WTC11 (cell line): Measurements from ENCODE around the gene FTSJ3. TPM values are rescaled to one million over a fixed set of nuclear protein-coding genes. Genes with fewer than 3 reads are reported as not detected.

Experiments
- ATAC-seq: fragments of 200-7000 bp; cut with Tn5 transposase; 2 replicates; pipeline ENCODE4 v1.10.0; 2021; ENCODE audit warnings: mild to moderate bottlenecking, moderate library complexity
- CTCF ChIA-PET: fragments of 300-600 bp; sonication (Branson Sonifier 250); formaldehyde crosslinking; loops from one replicate; lab custom pipeline; 2021; ENCODE audit warnings: antibody characterized with exemption; lab: Charles Lee
- POLR2A ChIA-PET: fragments of 350-600 bp; sonication (Branson Sonifier 250); formaldehyde crosslinking; loops from one replicate; lab custom pipeline; 2021; ENCODE audit warnings: antibody characterized with exemption; lab: Charles Lee
- DNase-seq: peaks from one replicate; pipeline ENCODE4 v3.0.0; 2021; ENCODE audit warnings: low spot score
- H3K27ac Mint-ChIP-seq: 2 replicates; pipeline ENCODE4 v1.8.0; 2021; ENCODE audit warnings: mixed read lengths
- H3K27me3 Mint-ChIP-seq: 2 replicates; pipeline ENCODE4 v1.8.0; 2021; ENCODE audit warnings: low read depth, mild to moderate bottlenecking, moderate library complexity, mixed read lengths
- H3K36me3 Mint-ChIP-seq: 2 replicates; pipeline ENCODE4 v1.8.0; 2021; ENCODE audit warnings: mixed read lengths
- H3K4me1 Mint-ChIP-seq: 2 replicates; pipeline ENCODE4 v1.8.0; 2022; ENCODE audit warnings: mixed read lengths
- H3K4me3 Mint-ChIP-seq: 2 replicates; pipeline ENCODE4 v1.8.0; 2021; ENCODE audit warnings: mild to moderate bottlenecking, moderate library complexity, mixed read lengths
- H3K9me3 Mint-ChIP-seq: 2 replicates; pipeline ENCODE4 v1.8.0; 2021; ENCODE audit warnings: mixed read lengths
- ARID4B ChIP-seq: sonication (generic); formaldehyde crosslinking; IDR thresholded peaks from 2 replicates; pipeline ENCODE4 v1.8.0; 2023; ENCODE audit warnings: missing genetic modification reagents, mild to moderate bottlenecking, borderline replicate concordance
- CREB1 ChIP-seq: sonication (generic); formaldehyde crosslinking; IDR thresholded peaks from 2 replicates; pipeline ENCODE4 v1.8.0; 2023; ENCODE audit warnings: mild to moderate bottlenecking, missing genetic modification reagents
- ESRRA ChIP-seq: sonication (generic); formaldehyde crosslinking; IDR thresholded peaks from 2 replicates; pipeline ENCODE4 v1.8.1; 2022; ENCODE audit warnings: mild to moderate bottlenecking, missing genetic modification reagents, borderline replicate concordance
- FOXJ3 ChIP-seq: sonication (generic); formaldehyde crosslinking; IDR thresholded peaks from 2 replicates; pipeline ENCODE4 v1.9.0; 2021; ENCODE audit warnings: missing genetic modification reagents, mild to moderate bottlenecking, borderline replicate concordance
- HMGA2 ChIP-seq: fragments of 250-450 bp; sonication (Bioruptor Pico); IDR thresholded peaks from 2 replicates; pipeline ENCODE4 v1.4.0; 2021; ENCODE audit warnings: mild to moderate bottlenecking, moderate library complexity
- HMGXB4 ChIP-seq: sonication (generic); formaldehyde crosslinking; IDR thresholded peaks from 2 replicates; pipeline ENCODE4 v1.8.1; 2023; ENCODE audit warnings: mild to moderate bottlenecking, moderate library complexity, missing genetic modification reagents
- PREB ChIP-seq: sonication (generic); formaldehyde crosslinking; IDR thresholded peaks from 2 replicates; pipeline ENCODE4 v1.8.1; 2022; ENCODE audit warnings: mild to moderate bottlenecking, missing genetic modification reagents, moderate library complexity, borderline replicate concordance
- SOX15 ChIP-seq: fragments of 250-450 bp; sonication (Bioruptor Pico); IDR thresholded peaks from 2 replicates; pipeline ENCODE4 v1.9.0; 2021; ENCODE audit warnings: mild to moderate bottlenecking
- TEAD1 ChIP-seq: sonication (generic); formaldehyde crosslinking; IDR thresholded peaks from 2 replicates; pipeline ENCODE4 v1.8.0; 2022; ENCODE audit warnings: mild to moderate bottlenecking, missing genetic modification reagents
- ZNF219 ChIP-seq: sonication (generic); formaldehyde crosslinking; IDR thresholded peaks from 2 replicates; pipeline ENCODE4 v1.8.0; 2023; ENCODE audit warnings: missing genetic modification reagents, mild to moderate bottlenecking, borderline replicate concordance
- ZNF416 ChIP-seq: fragments of 250-450 bp; sonication (Bioruptor Pico); IDR thresholded peaks from 2 replicates; pipeline ENCODE4 v1.9.0; 2021; ENCODE audit warnings: mild to moderate bottlenecking, inconsistent platforms
- total RNA-seq: library from RNA; stranded (reverse); gene quantifications from 3 replicates; pipeline ENCODE4 v1.2.3, GENCODE V29; 2021
- TF ChIP-seq, protein P1 (sequence below): sonication (generic); formaldehyde crosslinking; IDR thresholded peaks from 2 replicates; pipeline ENCODE4 v1.8.1; 2022; ENCODE audit warnings: missing genetic modification reagents, borderline replicate concordance
- TF ChIP-seq, protein P2 (sequence below): sonication (generic); formaldehyde crosslinking; IDR thresholded peaks from 2 replicates; pipeline ENCODE4 v1.8.0; 2023; ENCODE audit warnings: mild to moderate bottlenecking, missing genetic modification reagents
- TF ChIP-seq, protein P3 (sequence below): sonication (generic); formaldehyde crosslinking; IDR thresholded peaks from 2 replicates; pipeline ENCODE4 v1.8.0; 2022; ENCODE audit warnings: mild to moderate bottlenecking, missing genetic modification reagents
- TF ChIP-seq, protein P4 (sequence below): sonication (generic); formaldehyde crosslinking; IDR thresholded peaks from 2 replicates; pipeline ENCODE4 v1.8.0; 2022; ENCODE audit warnings: mild to moderate bottlenecking, missing genetic modification reagents
- TF ChIP-seq, protein P5 (sequence below): fragments of 250-450 bp; sonication (Bioruptor Pico); IDR thresholded peaks from 2 replicates; pipeline ENCODE4 v1.9.0; 2021; ENCODE audit warnings: moderate library complexity, mild to moderate bottlenecking, inconsistent platforms, borderline replicate concordance

FTSJ3 gene
- total RNA-seq, 1 experiment from 2014 or later, result 62.1 TPM

DNA sequence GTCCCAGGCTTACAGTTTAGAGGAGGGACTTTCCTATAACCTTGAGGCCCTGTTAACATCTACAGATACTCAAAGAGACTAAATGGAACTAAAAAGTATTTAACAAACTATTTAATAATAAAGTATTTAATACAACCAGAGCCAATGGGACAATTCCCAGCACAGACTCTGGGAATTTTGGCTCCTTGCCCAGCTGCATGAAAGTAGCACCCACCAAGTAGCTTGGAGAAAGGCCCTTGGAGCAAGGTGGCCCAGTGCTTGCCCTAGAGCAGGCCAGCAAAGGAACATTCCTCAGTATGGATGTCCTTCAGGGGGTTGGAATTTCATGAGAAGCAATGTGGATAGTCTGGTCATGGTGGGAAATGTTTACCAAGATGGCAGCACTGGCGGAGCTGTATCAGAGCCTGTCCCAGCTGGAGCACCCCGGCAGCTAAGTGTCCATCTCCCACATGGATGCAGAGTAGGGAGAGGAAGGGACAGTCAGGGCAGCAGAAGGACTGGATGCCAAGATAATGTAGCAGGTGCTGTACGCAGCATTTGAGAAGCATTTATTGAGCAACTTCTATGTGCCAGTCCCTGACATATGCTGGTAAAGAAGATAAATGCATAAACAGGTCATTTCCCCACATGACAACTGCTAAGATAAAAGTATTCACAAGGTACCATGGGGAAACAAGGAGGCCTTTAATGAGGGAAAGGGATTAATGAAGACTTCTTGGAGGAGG is 20.2 kb upstream of the FTSJ3 start (continued):
- no peak for TF ChIP-seq HMGXB4 (CRISPR knock-in tag)

GRCh38 chr17:63845509-63845908 is 18.0 kb upstream of the FTSJ3 start:
- ChIA-PET POLR2A (no interaction called here), CTCF (no interaction called here)
- peaks cover 15% of the 10 kb centered on the region for H3K4me1 Mint-ChIP-seq
- H3K9me3 Mint-ChIP-seq, result peaks cover 12% of the 10 kb centered on the region
- H3K36me3 Mint-ChIP-seq, result peaks cover 6% of the 10 kb centered on the region
- peaks cover 56% of the 10 kb centered on the region for H3K27me3 Mint-ChIP-seq
- no peak overlapping the region for H3K4me3 Mint-ChIP-seq
- DNase-seq, result no peak
- H3K27ac Mint-ChIP-seq, result no peak overlapping the region
- no peak for ATAC-seq
- TF ChIP-seq ESRRA, result no peak
- no peak for TF ChIP-seq CREB1 (CRISPR knock-in tag)
- no peak for TF ChIP-seq ARID4B (CRISPR knock-in tag)
- TF ChIP-seq HMGA2 (CRISPR knock-in tag), result no peak
- TF ChIP-seq, protein P1, sequence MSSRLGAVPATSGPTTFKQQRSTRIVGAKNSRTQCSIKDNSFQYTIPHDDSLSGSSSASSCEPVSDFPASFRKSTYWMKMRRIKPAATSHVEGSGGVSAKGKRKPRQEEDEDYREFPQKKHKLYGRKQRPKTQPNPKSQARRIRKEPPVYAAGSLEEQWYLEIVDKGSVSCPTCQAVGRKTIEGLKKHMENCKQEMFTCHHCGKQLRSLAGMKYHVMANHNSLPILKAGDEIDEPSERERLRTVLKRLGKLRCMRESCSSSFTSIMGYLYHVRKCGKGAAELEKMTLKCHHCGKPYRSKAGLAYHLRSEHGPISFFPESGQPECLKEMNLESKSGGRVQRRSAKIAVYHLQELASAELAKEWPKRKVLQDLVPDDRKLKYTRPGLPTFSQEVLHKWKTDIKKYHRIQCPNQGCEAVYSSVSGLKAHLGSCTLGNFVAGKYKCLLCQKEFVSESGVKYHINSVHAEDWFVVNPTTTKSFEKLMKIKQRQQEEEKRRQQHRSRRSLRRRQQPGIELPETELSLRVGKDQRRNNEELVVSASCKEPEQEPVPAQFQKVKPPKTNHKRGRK (CRISPR knock-in tag), result no peak
- no peak for TF ChIP-seq ZNF416 (CRISPR knock-in tag)
- no peak for TF ChIP-seq PREB
- TF ChIP-seq, protein P2, sequence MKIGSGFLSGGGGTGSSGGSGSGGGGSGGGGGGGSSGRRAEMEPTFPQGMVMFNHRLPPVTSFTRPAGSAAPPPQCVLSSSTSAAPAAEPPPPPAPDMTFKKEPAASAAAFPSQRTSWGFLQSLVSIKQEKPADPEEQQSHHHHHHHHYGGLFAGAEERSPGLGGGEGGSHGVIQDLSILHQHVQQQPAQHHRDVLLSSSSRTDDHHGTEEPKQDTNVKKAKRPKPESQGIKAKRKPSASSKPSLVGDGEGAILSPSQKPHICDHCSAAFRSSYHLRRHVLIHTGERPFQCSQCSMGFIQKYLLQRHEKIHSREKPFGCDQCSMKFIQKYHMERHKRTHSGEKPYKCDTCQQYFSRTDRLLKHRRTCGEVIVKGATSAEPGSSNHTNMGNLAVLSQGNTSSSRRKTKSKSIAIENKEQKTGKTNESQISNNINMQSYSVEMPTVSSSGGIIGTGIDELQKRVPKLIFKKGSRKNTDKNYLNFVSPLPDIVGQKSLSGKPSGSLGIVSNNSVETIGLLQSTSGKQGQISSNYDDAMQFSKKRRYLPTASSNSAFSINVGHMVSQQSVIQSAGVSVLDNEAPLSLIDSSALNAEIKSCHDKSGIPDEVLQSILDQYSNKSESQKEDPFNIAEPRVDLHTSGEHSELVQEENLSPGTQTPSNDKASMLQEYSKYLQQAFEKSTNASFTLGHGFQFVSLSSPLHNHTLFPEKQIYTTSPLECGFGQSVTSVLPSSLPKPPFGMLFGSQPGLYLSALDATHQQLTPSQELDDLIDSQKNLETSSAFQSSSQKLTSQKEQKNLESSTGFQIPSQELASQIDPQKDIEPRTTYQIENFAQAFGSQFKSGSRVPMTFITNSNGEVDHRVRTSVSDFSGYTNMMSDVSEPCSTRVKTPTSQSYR, result no peak
- TF ChIP-seq HMGXB4 (CRISPR knock-in tag), result no peak
- TF ChIP-seq TEAD1, result no peak
- TF ChIP-seq FOXJ3 (CRISPR knock-in tag), result no peak
- no peak for TF ChIP-seq SOX15 (CRISPR knock-in tag)
- TF ChIP-seq, protein P3, sequence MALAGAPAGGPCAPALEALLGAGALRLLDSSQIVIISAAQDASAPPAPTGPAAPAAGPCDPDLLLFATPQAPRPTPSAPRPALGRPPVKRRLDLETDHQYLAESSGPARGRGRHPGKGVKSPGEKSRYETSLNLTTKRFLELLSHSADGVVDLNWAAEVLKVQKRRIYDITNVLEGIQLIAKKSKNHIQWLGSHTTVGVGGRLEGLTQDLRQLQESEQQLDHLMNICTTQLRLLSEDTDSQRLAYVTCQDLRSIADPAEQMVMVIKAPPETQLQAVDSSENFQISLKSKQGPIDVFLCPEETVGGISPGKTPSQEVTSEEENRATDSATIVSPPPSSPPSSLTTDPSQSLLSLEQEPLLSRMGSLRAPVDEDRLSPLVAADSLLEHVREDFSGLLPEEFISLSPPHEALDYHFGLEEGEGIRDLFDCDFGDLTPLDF, result no peak
- TF ChIP-seq, protein P4, sequence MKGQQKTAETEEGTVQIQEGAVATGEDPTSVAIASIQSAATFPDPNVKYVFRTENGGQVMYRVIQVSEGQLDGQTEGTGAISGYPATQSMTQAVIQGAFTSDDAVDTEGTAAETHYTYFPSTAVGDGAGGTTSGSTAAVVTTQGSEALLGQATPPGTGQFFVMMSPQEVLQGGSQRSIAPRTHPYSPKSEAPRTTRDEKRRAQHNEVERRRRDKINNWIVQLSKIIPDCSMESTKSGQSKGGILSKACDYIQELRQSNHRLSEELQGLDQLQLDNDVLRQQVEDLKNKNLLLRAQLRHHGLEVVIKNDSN (CRISPR knock-in tag), result no peak
- no peak for TF ChIP-seq ZNF219 (CRISPR knock-in tag)
- TF ChIP-seq, protein P5, sequence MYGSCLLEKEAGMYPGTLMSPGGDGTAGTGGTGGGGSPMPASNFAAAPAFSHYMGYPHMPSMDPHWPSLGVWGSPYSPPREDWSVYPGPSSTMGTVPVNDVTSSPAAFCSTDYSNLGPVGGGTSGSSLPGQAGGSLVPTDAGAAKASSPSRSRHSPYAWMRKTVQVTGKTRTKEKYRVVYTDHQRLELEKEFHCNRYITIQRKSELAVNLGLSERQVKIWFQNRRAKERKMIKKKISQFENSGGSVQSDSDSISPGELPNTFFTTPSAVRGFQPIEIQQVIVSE, result no peak
